ENCODE measurements around the gene BMPR1A.

DNA sequence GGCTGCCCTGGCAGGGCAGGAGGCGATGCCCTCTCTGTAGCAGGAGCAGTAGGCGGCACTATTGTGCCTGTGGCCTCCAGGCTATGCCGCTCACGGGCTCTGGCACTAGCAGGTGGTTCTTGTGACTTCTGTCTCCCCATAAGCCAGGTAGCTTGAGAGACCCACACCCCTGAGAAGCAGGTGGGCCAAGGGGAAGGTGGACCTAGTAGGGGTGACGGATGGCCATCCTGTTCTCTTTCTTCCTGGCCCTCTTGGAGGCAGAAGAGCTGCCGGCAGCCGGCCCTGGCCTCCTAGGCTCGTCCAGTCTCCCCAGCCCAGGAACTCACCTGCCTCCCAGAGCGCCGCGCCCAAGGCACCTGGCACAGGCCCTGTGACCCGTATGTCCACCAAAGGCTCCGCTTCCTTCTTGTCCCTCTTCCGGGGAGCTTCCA lies 185.6 kb downstream of the BMPR1A start:
- no peak for TF ChIP-seq POLR2A (IDR thresholded peaks at IDR 0.05)
- no peak for TF ChIP-seq EP300 (IDR thresholded peaks at IDR 0.05)
- TF ChIP-seq, protein P1, sequence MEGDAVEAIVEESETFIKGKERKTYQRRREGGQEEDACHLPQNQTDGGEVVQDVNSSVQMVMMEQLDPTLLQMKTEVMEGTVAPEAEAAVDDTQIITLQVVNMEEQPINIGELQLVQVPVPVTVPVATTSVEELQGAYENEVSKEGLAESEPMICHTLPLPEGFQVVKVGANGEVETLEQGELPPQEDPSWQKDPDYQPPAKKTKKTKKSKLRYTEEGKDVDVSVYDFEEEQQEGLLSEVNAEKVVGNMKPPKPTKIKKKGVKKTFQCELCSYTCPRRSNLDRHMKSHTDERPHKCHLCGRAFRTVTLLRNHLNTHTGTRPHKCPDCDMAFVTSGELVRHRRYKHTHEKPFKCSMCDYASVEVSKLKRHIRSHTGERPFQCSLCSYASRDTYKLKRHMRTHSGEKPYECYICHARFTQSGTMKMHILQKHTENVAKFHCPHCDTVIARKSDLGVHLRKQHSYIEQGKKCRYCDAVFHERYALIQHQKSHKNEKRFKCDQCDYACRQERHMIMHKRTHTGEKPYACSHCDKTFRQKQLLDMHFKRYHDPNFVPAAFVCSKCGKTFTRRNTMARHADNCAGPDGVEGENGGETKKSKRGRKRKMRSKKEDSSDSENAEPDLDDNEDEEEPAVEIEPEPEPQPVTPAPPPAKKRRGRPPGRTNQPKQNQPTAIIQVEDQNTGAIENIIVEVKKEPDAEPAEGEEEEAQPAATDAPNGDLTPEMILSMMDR (IDR thresholded peaks at IDR 0.05), result no peak
- no peak for TF ChIP-seq POLR2AphosphoS5 (IDR thresholded peaks at IDR 0.05)
